Activated naive CD8-positive, alpha-beta T cell treated with anti-CD3 and anti-CD28 coated beads, Interleukin-2, amount 10 ng/mL, durations not matched to agents 7 days and 5 days (primary cell): Measurements from ENCODE around the gene SGIP1. TPM values are rescaled to one million over a fixed set of nuclear protein-coding genes. Genes with fewer than 3 reads are reported as not detected.
A peak's percentile ranks its signal among the peaks of the same experiment; 100 is the strongest.
"Not testable (repeated sequence)": the region's sequence is repeated elsewhere in the genome, so short reads cannot be mapped to it uniquely, and the experiment has no call there.

Experiments used
- ATAC-seq: fragments of 150-1000 bp; cut with Tn5 transposase; one replicate; pipeline ENCODE4 v1.10.0; 2021; ENCODE audit warnings: low read depth, moderate library complexity
- POLR2A ChIA-PET: fragments of 350-600 bp; sonication (Branson Sonifier 250); formaldehyde crosslinking; loops from one replicate; lab custom pipeline; 2021; ENCODE audit warnings: antibody characterized with exemption; lab: Charles Lee
- DNase-seq: peaks from one replicate; pipeline ENCODE4 v3.0.0; 2021
- H3K27ac Mint-ChIP-seq: one replicate; pipeline ENCODE4 v1.8.0; 2022; ENCODE audit warnings: mild to moderate bottlenecking, mixed read lengths
- H3K27me3 Mint-ChIP-seq: one replicate; pipeline ENCODE4 v1.8.0; 2022; ENCODE audit warnings: mild to moderate bottlenecking, moderate library complexity, mixed read lengths
- H3K36me3 Mint-ChIP-seq: one replicate; pipeline ENCODE4 v1.8.0; 2021; ENCODE audit warnings: mild to moderate bottlenecking, mixed read lengths
- H3K4me1 Mint-ChIP-seq: one replicate; pipeline ENCODE4 v1.8.0; 2021; ENCODE audit warnings: mixed read lengths
- H3K4me3 Mint-ChIP-seq: one replicate; pipeline ENCODE4 v1.8.0; 2022; ENCODE audit warnings: mild to moderate bottlenecking, moderate library complexity, mixed read lengths
- H3K9me3 Mint-ChIP-seq: one replicate; pipeline ENCODE4 v1.8.0; 2021; ENCODE audit warnings: mixed read lengths
- total RNA-seq, 2 experiments: library from RNA; stranded (reverse); gene quantifications; one replicate each; pipeline ENCODE4 v1.2.3, GENCODE V29; 2021

The SGIP1 gene
- total RNA-seq, 2 experiments from 2014 or later = not detected

DNA sequence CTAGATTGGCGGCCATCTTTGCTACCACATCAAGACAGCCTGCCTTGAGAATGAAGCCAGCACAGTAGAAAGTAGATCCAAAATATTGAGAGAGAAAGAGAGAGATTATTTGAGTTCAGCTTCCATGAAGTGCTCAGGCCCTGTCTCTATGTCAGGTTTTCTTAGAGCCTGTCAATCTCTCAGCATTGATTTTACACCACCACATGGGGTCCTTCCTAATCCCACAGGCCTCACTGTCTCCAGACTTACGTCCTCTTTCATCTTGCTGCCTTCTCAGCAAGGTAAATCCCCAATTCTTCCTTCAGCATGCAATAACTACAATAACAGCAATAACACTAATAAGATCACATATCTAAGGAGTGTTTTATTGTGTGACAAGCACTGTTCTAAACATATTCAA is 239.3 kb downstream of the SGIP1 start:
- Mint-ChIP-seq H3K4me3 (no peak overlapping the region), H3K9me3 (no peaks in the 10 kb centered on the region), H3K4me1 (peaks cover 18% of the 10 kb centered on the region), H3K36me3 (no peaks in the 10 kb centered on the region), H3K27ac (no peak overlapping the region), H3K27me3 (no peaks in the 10 kb centered on the region)
- POLR2A ChIA-PET = no interaction called here
- DNase-seq = no peak
- ATAC-seq = no peak

DNA sequence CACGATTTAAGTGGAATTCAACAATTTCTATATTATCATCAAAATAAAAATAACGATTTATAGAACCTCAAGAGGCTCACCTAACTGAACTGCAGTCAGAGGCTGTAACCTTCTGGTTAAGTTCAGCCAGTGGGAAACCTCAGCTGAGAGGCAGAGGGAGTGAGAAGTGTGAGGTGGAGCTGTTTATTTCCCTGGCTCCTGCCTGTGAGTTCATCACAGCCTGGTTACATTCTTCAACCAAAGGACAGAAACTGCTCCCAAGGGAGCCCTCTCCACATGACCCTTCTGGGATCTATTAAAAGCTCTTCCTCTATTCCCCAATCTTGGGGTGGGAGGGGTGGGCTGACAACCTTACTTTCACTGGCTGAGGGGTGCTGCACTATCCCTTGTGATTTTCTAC is 240.5 kb downstream of the SGIP1 start:
- H3K9me3 Mint-ChIP-seq = no peaks in the 10 kb centered on the region
- H3K27ac Mint-ChIP-seq = no peak overlapping the region
- peaks cover 11% of the 10 kb centered on the region for H3K4me1 Mint-ChIP-seq
- no peaks in the 10 kb centered on the region for H3K27me3 Mint-ChIP-seq
- POLR2A ChIA-PET = no interaction called here
- ATAC-seq = no peak
- no peak for DNase-seq
- no peak overlapping the region for H3K4me3 Mint-ChIP-seq
- no peaks in the 10 kb centered on the region for H3K36me3 Mint-ChIP-seq

DNA sequence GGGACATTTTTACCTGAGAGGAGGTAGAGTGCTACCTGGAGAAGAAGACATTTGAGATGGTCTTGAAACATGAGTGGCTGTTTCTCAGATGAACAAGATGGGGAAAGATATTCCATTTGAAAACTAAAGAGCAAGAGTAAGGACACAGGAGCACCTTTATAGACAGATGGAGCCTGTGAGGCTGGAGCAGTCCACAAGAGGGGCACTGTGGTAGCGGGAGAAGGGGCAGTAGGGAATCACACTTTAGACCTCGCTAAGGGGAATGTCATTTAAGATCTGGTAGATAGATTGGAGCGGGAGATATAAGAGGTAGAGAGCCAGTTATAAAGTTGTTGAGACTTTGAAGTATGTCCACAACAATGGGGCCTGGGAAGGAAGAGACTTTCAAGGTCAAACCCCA is 241.7 kb downstream of the SGIP1 start:
- H3K4me1 Mint-ChIP-seq = peaks cover 3% of the 10 kb centered on the region
- POLR2A ChIA-PET = no interaction called here
- ATAC-seq = no peak
- no peak overlapping the region for H3K27ac Mint-ChIP-seq
- DNase-seq = no peak
- H3K36me3 Mint-ChIP-seq = peaks cover 1% of the 10 kb centered on the region
- no peaks in the 10 kb centered on the region for H3K27me3 Mint-ChIP-seq
- peaks cover 3% of the 10 kb centered on the region for H3K9me3 Mint-ChIP-seq
- no peak overlapping the region for H3K4me3 Mint-ChIP-seq

DNA sequence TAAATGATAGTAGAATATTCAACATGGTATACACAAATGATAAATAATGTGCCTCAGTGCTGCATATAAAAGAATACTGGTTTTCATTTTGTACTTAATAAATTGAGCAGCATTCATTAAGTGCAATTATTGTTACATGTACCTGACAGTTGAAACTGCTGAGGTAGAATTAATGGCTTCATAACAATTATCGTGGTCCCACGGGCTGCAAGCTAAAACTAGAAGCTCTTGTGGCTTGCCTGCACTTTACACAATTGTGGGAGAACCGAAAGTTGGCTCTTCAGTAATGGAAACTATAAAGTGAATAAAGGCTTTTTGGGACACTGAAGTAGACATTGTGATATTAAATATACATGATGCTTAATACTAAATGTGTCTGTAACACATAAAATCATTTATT is 243.9 kb downstream of the SGIP1 start:
- POLR2A ChIA-PET = no interaction called here
- H3K36me3 Mint-ChIP-seq = peaks cover 1% of the 10 kb centered on the region
- H3K4me3 Mint-ChIP-seq = no peak overlapping the region
- no peak for ATAC-seq
- H3K9me3 Mint-ChIP-seq = peaks cover 4% of the 10 kb centered on the region
- no peak overlapping the region for H3K27ac Mint-ChIP-seq
- DNase-seq = no peak
- no peaks in the 10 kb centered on the region for H3K27me3 Mint-ChIP-seq
- H3K4me1 Mint-ChIP-seq = no peaks in the 10 kb centered on the region

DNA sequence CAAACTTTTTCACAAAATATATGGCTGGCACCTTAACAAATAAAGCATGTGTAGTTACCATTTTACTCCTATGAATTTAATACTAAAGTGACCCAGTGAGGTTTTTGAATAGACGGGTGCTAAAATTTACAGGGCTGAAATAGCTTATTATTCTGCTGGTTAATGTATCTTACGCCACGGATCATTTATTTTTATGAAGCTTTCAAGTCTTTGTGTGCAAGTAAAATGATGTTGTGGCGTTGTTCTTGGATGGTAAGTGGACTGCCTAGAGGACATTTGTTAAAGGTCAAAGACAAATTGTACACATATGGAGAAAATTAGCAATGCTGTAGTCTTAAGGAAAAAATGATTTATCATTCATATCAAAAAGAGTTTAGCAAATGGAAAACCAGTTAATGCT is 244.3 kb downstream of the SGIP1 start:
- H3K27me3 Mint-ChIP-seq = no peaks in the 10 kb centered on the region

DNA sequence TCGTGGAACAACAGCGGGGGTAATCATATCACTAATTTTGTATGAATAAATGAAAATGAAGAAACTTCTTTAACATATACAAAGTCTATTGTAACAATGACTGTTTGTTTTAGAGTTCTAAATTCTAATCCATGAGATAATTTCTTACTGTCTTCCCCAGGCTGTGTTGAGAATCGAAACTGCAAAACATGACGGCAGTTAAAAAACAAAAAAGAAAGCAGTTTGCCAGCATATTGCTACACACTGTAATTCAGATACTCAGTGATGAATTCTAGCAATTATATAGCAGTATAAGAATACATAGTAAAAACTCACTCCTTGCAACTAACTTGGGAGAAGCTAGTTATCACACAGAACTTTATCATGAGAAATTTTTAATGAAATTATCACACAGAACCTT is 245.0 kb downstream of the SGIP1 start:
- DNase-seq (no peak), ATAC-seq (no peak)
- H3K27me3 Mint-ChIP-seq = no peaks in the 10 kb centered on the region
- H3K4me1 Mint-ChIP-seq = no peaks in the 10 kb centered on the region
- no peak overlapping the region for H3K4me3 Mint-ChIP-seq
- H3K27ac Mint-ChIP-seq = no peak overlapping the region
- H3K9me3 Mint-ChIP-seq = peaks cover 4% of the 10 kb centered on the region
- POLR2A ChIA-PET = no interaction called here
- peaks cover 1% of the 10 kb centered on the region for H3K36me3 Mint-ChIP-seq

More for the DNA sequence above, 244.3 kb downstream of the SGIP1 start:
- Mint-ChIP-seq H3K9me3 (peaks cover 4% of the 10 kb centered on the region), H3K4me3 (no peak overlapping the region), H3K27ac (no peak overlapping the region), H3K36me3 (peaks cover 1% of the 10 kb centered on the region), H3K4me1 (no peaks in the 10 kb centered on the region)
- no peak for DNase-seq
- POLR2A ChIA-PET = no interaction called here
- no peak for ATAC-seq

DNA sequence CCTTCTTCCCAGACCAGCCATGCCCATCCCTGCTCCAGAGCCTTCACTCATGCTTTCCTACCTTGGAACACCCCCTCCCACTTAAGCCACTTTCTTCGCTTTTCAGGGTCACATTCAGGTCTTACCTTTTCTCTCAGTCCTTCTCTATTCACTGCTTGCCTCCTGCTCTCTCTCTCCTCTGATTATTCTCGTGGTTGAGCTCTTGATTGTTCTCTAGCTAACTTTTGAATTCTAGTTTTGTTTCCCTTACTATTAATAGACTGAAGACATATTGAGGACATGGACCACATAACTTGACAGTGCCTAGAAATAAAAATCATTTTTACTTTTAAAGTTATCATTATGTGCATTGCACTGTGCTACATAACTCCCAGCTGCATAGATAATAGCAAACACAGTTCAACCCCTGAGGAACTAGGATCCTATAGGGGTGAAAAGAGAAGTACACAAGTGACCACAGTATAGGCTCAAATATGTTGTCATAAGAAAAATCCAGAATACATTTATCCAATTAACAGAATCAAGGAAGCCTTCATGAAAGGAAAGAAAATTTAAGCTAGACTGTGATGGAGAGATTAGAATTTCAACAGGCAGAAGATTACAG is 245.6 kb downstream of the SGIP1 start:
- H3K9me3 Mint-ChIP-seq = peaks cover 4% of the 10 kb centered on the region
- no peak overlapping the region for H3K4me3 Mint-ChIP-seq
- ATAC-seq = no peak
- peaks cover 3% of the 10 kb centered on the region for H3K36me3 Mint-ChIP-seq
- no peak for DNase-seq
- POLR2A ChIA-PET = no interaction called here
- H3K4me1 Mint-ChIP-seq = no peaks in the 10 kb centered on the region
- H3K27ac Mint-ChIP-seq = no peak overlapping the region
- H3K27me3 Mint-ChIP-seq = no peaks in the 10 kb centered on the region

DNA sequence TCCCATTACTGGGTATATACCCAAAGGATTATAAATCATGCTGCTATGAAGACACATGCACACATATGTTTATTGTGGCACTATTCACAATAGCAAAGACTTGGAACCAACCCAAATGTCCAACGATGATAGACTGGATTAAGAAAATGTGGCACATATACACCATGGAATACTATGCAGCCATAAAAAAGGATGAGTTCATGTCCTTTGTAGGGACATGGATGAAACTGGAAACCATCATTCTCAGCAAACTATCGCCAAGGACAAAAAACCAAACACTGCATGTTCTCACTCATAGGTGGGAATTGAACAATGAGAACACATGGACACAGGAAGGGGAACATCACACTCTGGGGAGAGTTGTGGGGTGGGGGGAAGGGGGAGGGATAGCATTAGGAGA is 251.8 kb downstream of the SGIP1 start:
- H3K4me1 Mint-ChIP-seq, H3K9me3 Mint-ChIP-seq, POLR2A ChIA-PET, DNase-seq, H3K27me3 Mint-ChIP-seq, ATAC-seq, H3K27ac Mint-ChIP-seq, H3K4me3 Mint-ChIP-seq, H3K36me3 Mint-ChIP-seq: not testable (repeated sequence)

DNA sequence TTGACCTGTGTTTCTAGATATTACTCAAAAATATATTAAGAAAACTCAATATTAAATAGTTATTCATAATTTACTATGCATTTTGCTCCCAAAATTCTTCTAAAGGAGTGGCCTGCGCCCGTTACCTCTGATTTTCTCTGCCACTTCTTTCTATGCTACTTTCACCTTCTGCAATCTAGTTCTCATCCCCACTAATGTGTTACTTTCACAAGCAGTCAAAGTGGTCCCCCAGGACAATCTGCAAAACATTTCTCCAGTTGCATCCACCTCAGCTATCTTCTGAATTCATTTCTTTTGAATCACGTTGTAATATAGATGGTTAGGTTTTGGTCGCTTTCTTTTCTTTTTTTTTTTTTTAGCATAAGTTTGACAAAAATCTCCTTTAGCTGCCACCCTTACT is 253.7 kb downstream of the SGIP1 start:
- H3K27ac Mint-ChIP-seq = no peak overlapping the region
- H3K4me1 Mint-ChIP-seq = peaks cover 10% of the 10 kb centered on the region
- DNase-seq (no peak), ATAC-seq (no peak)
- POLR2A ChIA-PET = no interaction called here
- H3K36me3 Mint-ChIP-seq = peaks cover 2% of the 10 kb centered on the region
- no peaks in the 10 kb centered on the region for H3K27me3 Mint-ChIP-seq
- H3K4me3 Mint-ChIP-seq = no peak overlapping the region
- H3K9me3 Mint-ChIP-seq = no peaks in the 10 kb centered on the region

DNA sequence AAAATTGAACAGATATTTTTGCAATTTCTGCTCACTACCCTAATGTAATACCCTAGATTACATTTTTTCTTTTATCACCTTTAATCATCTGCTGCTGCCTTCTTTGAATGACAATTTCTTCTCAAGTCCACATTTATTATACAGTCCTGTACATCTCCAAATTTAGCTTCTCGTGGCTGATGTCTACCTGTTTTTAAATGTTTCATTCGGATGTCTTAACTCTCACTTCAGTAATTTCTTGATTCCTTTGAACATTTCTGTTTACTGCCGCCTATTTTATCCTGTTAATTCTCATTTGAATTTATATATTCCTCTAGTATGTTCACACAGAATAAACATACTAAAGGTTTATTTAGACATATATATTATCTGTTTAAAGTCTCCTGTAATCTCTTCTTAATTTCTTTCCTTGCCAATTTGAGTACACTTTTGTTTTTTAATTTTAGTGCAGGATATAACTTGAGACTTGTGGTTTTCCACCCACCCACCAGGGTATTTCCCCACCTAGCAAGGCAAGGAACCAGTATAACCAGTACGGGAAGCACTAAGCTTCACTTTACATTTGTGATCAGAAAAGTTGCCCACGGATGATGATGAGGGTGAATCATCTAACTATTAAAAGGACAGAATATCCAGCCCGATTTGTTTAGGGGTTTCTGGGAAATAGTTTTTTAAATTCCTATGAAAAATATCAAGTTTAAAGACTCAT is 254.4 kb downstream of the SGIP1 start:
- POLR2A ChIA-PET = no interaction called here
- H3K36me3 Mint-ChIP-seq = peaks cover 2% of the 10 kb centered on the region
- H3K4me1 Mint-ChIP-seq = peaks cover 10% of the 10 kb centered on the region
- H3K4me3 Mint-ChIP-seq = peak overlapping the region; percentile 51
- H3K27me3 Mint-ChIP-seq = no peaks in the 10 kb centered on the region
- H3K27ac Mint-ChIP-seq = no peak overlapping the region
- ATAC-seq (peak; percentile 67), DNase-seq (no peak)
- no peaks in the 10 kb centered on the region for H3K9me3 Mint-ChIP-seq

DNA sequence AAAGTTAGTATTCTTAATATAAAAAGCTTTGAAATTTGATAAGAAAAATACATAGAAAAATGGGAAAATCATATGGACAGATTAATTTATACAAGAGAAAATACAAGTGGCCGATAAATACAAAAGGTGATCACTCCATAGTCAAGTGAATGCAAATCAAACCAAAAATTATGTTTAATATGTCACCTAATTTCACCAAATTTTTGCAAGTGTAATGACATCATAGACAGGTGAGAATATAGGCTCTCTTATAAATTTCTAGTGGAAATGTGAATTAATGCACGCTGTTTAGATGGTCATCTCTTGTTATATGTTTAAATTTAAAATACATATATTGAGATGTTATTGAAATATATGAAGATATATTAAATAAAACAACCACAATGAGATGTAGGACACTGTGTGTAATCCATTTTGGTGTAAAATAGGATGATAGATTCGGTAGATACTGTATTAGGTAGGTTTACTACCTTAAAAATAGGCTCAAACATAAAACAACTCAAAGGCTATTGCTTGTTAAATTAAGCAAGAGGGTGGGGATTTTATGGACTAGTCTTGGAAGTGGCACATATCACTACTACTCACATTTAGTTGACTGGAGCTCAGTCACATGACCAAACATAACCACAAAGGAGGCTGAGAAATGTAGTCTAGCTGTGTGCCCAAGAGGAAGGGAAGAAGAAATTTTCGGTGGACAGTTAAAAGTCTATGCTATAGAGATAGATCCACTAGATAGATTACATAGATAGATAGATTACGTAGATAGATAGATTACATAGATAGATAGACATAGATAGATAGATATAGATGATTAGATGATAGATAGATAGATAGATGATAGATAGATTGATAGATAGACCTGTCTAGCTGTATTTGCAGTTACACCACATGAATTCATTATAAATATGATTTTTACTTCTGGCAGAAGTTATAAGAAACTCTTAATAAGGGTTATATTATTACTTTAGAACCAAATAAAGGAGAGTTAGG is 258.0 kb downstream of the SGIP1 start:
- H3K4me3 Mint-ChIP-seq = no peak overlapping the region
- H3K9me3 Mint-ChIP-seq = no peaks in the 10 kb centered on the region
- H3K27ac Mint-ChIP-seq = no peak overlapping the region

DNA sequence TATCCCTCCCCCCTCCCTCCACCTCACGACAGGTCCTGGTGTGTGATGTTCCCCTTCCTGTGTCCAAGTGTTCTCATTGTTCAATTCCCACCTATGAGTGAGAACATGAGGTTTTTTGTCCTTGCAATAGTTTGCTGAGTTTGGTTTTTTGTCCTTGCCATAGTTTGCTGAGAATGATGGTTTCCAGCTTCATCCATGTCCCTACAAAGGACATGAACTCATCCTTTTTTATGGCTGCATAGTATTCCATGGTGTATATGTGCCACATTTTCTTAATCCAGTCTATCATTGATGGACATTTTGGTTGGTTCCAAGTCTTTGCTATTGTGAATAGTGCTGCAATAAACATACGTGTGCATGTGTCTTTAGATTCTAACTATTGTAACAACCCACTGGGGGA is 261.9 kb downstream of the SGIP1 start:
- DNase-seq, H3K4me3 Mint-ChIP-seq, ATAC-seq, H3K9me3 Mint-ChIP-seq, H3K27me3 Mint-ChIP-seq, H3K27ac Mint-ChIP-seq, POLR2A ChIA-PET, H3K36me3 Mint-ChIP-seq, H3K4me1 Mint-ChIP-seq: not testable (repeated sequence)

More for the DNA sequence above, 258.0 kb downstream of the SGIP1 start:
- no peak for ATAC-seq
- H3K4me1 Mint-ChIP-seq = peaks cover 10% of the 10 kb centered on the region
- no peaks in the 10 kb centered on the region for H3K27me3 Mint-ChIP-seq
- DNase-seq = no peak
- POLR2A ChIA-PET = no interaction called here
- no peaks in the 10 kb centered on the region for H3K36me3 Mint-ChIP-seq
